ENCODE results near the gene CCDC47. TPM values are rescaled to one million over a fixed set of nuclear protein-coding genes. Genes with fewer than 3 reads are reported as not detected.

CCDC47 gene
- 38.9 TPM for total RNA-seq

GRCh38 chr17:63773272-63774140 lies at the start of gene CCDC47:
Gene CCDC47, minus strand, starts transcription at chr17:63773597. Its CDS starts 7,422 bp downstream, at chr17:63766175.
- peak within 1 kb of the TSS; percentile 92 for H3K4me3 ChIP-seq (ENCODE audit: low read length)
- no peaks in the 10 kb centered on the region for H3K9me3 ChIP-seq (ENCODE audit: low read depth, low read length)
- H3K27me3 ChIP-seq (ENCODE audit: insufficient read depth, low read length) = no peaks in the 10 kb centered on the region
- peaks cover 59% of the 10 kb centered on the region for H3K4me1 ChIP-seq (ENCODE audit: insufficient read depth, low read length)

GRCh38 chr17:63822537-63822936 lies 49.1 kb upstream of the CCDC47 start:
- Histone ChIP-seq H3K9me3 (ENCODE audit: low read depth, low read length) (no peaks in the 10 kb centered on the region), H3K27me3 (ENCODE audit: insufficient read depth, low read length) (no peaks in the 10 kb centered on the region), H3K4me1 (ENCODE audit: insufficient read depth, low read length) (peaks cover 18% of the 10 kb centered on the region), H3K4me3 (ENCODE audit: low read length) (no peak overlapping the region)

GRCh38 chr17:63821804-63822203 lies 48.4 kb upstream of the CCDC47 start:
- H3K27me3 ChIP-seq (ENCODE audit: insufficient read depth, low read length) = no peaks in the 10 kb centered on the region

GRCh38 chr17:63820963-63821561 lies 47.7 kb upstream of the CCDC47 start:
- Histone ChIP-seq H3K4me1 (ENCODE audit: insufficient read depth, low read length) (peaks cover 13% of the 10 kb centered on the region), H3K4me3 (ENCODE audit: low read length) (no peak overlapping the region), H3K27me3 (ENCODE audit: insufficient read depth, low read length) (no peaks in the 10 kb centered on the region), H3K9me3 (ENCODE audit: low read depth, low read length) (no peaks in the 10 kb centered on the region)

More at GRCh38 chr17:63821804-63822203, 48.4 kb upstream of the CCDC47 start:
- Histone ChIP-seq H3K4me1 (ENCODE audit: insufficient read depth, low read length) (peaks cover 18% of the 10 kb centered on the region), H3K9me3 (ENCODE audit: low read depth, low read length) (no peaks in the 10 kb centered on the region), H3K4me3 (ENCODE audit: low read length) (no peak overlapping the region)

- Histone ChIP-seq H3K4me3 (ENCODE audit: low read length) (no peak overlapping the region), H3K27me3 (ENCODE audit: insufficient read depth, low read length) (no peaks in the 10 kb centered on the region), H3K4me1 (ENCODE audit: insufficient read depth, low read length) (peaks cover 6% of the 10 kb centered on the region), H3K9me3 (ENCODE audit: low read depth, low read length) (no peaks in the 10 kb centered on the region)
Observed at GRCh38 chr17:63819585-63820537, 46.5 kb upstream of the CCDC47 start.

- Histone ChIP-seq H3K9me3 (ENCODE audit: low read depth, low read length) (no peaks in the 10 kb centered on the region), H3K4me3 (ENCODE audit: low read length) (no peak overlapping the region)
Observed at GRCh38 chr17:63819131-63819530, 45.7 kb upstream of the CCDC47 start.

GRCh38 chr17:63817736-63818385 lies 44.5 kb upstream of the CCDC47 start:
- H3K27me3 ChIP-seq (ENCODE audit: insufficient read depth, low read length) = no peaks in the 10 kb centered on the region
- H3K9me3 ChIP-seq (ENCODE audit: low read depth, low read length) = no peaks in the 10 kb centered on the region
- no peak overlapping the region for H3K4me3 ChIP-seq (ENCODE audit: low read length)
- H3K4me1 ChIP-seq (ENCODE audit: insufficient read depth, low read length) = peaks cover 6% of the 10 kb centered on the region

More at GRCh38 chr17:63819131-63819530, 45.7 kb upstream of the CCDC47 start:
- no peaks in the 10 kb centered on the region for H3K27me3 ChIP-seq (ENCODE audit: insufficient read depth, low read length)
- peaks cover 6% of the 10 kb centered on the region for H3K4me1 ChIP-seq (ENCODE audit: insufficient read depth, low read length)

GRCh38 chr17:63816669-63817068 lies 43.3 kb upstream of the CCDC47 start:
- peaks cover 6% of the 10 kb centered on the region for H3K4me1 ChIP-seq (ENCODE audit: insufficient read depth, low read length)
- H3K9me3 ChIP-seq (ENCODE audit: low read depth, low read length) = no peaks in the 10 kb centered on the region
- H3K4me3 ChIP-seq (ENCODE audit: low read length) = no peak overlapping the region
- no peaks in the 10 kb centered on the region for H3K27me3 ChIP-seq (ENCODE audit: insufficient read depth, low read length)

- Histone ChIP-seq H3K27me3 (ENCODE audit: insufficient read depth, low read length) (no peaks in the 10 kb centered on the region), H3K4me3 (ENCODE audit: low read length) (no peak overlapping the region), H3K4me1 (ENCODE audit: insufficient read depth, low read length) (peaks cover 3% of the 10 kb centered on the region), H3K9me3 (ENCODE audit: low read depth, low read length) (no peaks in the 10 kb centered on the region)
Observed at GRCh38 chr17:63816123-63816522, 42.7 kb upstream of the CCDC47 start.

GRCh38 chr17:63809970-63810369 lies 36.6 kb upstream of the CCDC47 start:
- Histone ChIP-seq H3K9me3 (ENCODE audit: low read depth, low read length) (no peaks in the 10 kb centered on the region), H3K4me1 (ENCODE audit: insufficient read depth, low read length) (no peaks in the 10 kb centered on the region), H3K27me3 (ENCODE audit: insufficient read depth, low read length) (no peaks in the 10 kb centered on the region)

GRCh38 chr17:63805591-63805990 lies 32.2 kb upstream of the CCDC47 start:
- Histone ChIP-seq H3K4me1 (ENCODE audit: insufficient read depth, low read length) (no peaks in the 10 kb centered on the region), H3K9me3 (ENCODE audit: low read depth, low read length) (no peaks in the 10 kb centered on the region), H3K4me3 (ENCODE audit: low read length) (no peak overlapping the region), H3K27me3 (ENCODE audit: insufficient read depth, low read length) (no peaks in the 10 kb centered on the region)

More at GRCh38 chr17:63809970-63810369, 36.6 kb upstream of the CCDC47 start:
- H3K4me3 ChIP-seq (ENCODE audit: low read length) = no peak overlapping the region

GRCh38 chr17:63804328-63804727 lies 30.9 kb upstream of the CCDC47 start:
- H3K4me1 ChIP-seq (ENCODE audit: insufficient read depth, low read length) = no peaks in the 10 kb centered on the region
- no peaks in the 10 kb centered on the region for H3K9me3 ChIP-seq (ENCODE audit: low read depth, low read length)

GRCh38 chr17:63800783-63801182 lies 27.4 kb upstream of the CCDC47 start:
- H3K9me3 ChIP-seq (ENCODE audit: low read depth, low read length) = no peaks in the 10 kb centered on the region
- no peak overlapping the region for H3K4me3 ChIP-seq (ENCODE audit: low read length)
- no peaks in the 10 kb centered on the region for H3K27me3 ChIP-seq (ENCODE audit: insufficient read depth, low read length)
- no peaks in the 10 kb centered on the region for H3K4me1 ChIP-seq (ENCODE audit: insufficient read depth, low read length)

More at GRCh38 chr17:63804328-63804727, 30.9 kb upstream of the CCDC47 start:
- Histone ChIP-seq H3K4me3 (ENCODE audit: low read length) (no peak overlapping the region), H3K27me3 (ENCODE audit: insufficient read depth, low read length) (no peaks in the 10 kb centered on the region)

- H3K4me1 ChIP-seq (ENCODE audit: insufficient read depth, low read length) = no peaks in the 10 kb centered on the region
- no peaks in the 10 kb centered on the region for H3K9me3 ChIP-seq (ENCODE audit: low read depth, low read length)
- H3K27me3 ChIP-seq (ENCODE audit: insufficient read depth, low read length) = no peaks in the 10 kb centered on the region
- no peak overlapping the region for H3K4me3 ChIP-seq (ENCODE audit: low read length)
Observed at GRCh38 chr17:63798572-63799106, 25.2 kb upstream of the CCDC47 start.

Measured in mononuclear cell (primary cell).